Neuronal stem cell (in vitro differentiated cells): ENCODE results near the gene COL5A1.

Source experiments
- DNase-seq: peaks from one replicate; pipeline ENCODE4 v3.0.0-alpha.2; 2013; ENCODE audit warnings: low spot score
- H2AFZ ChIP-seq: one replicate; pipeline ENCODE4 v1.6.1; 2013; ENCODE audit warnings: mild to moderate bottlenecking, low read length, inconsistent platforms
- H2AK5ac ChIP-seq: 2 replicates; pipeline ENCODE4 v1.6.1; 2013; ENCODE audit warnings: low read depth, mild to moderate bottlenecking, inconsistent platforms, low read length, moderate library complexity, mixed read lengths
- H2BK120ac ChIP-seq: 2 replicates; pipeline ENCODE4 v1.6.1; 2013; ENCODE audit warnings: low read depth, mild to moderate bottlenecking, inconsistent platforms, low read length, moderate library complexity, mixed read lengths
- H2BK12ac ChIP-seq: one replicate; pipeline ENCODE4 v1.6.1; 2013; ENCODE audit warnings: low read length, inconsistent platforms
- H2BK15ac ChIP-seq: 2 replicates; pipeline ENCODE4 v1.6.1; 2013; ENCODE audit warnings: mild to moderate bottlenecking, low read length, inconsistent platforms, mixed read lengths
- H2BK5ac ChIP-seq: one replicate; pipeline ENCODE4 v1.6.1; 2013; ENCODE audit warnings: inconsistent platforms, mild to moderate bottlenecking, low read length, moderate library complexity
- H3K14ac ChIP-seq: one replicate; pipeline ENCODE4 v1.6.1; 2013; ENCODE audit warnings: low read length, inconsistent platforms
- H3K18ac ChIP-seq: 2 replicates; pipeline ENCODE4 v1.6.1; 2013; ENCODE audit warnings: low read length, inconsistent platforms
- H3K23ac ChIP-seq: 2 replicates; pipeline ENCODE4 v1.6.1; 2013; ENCODE audit warnings: low read depth, mild to moderate bottlenecking, mixed read lengths, low read length, inconsistent platforms; ENCODE audit not compliant: poor library complexity
- H3K27ac ChIP-seq: replicated peaks from 3 replicates; pipeline ENCODE4 v1.5.1; 2013; ENCODE audit warnings: low read length, inconsistent platforms
- H3K27me3 ChIP-seq, 3 experiments: 2 replicates each; pipeline ENCODE4 v1.6.1; 2013; ENCODE audit warnings: low read length in 3 of 3, mild to moderate bottlenecking in 2 of 3, inconsistent platforms in 1 of 3, low read depth in 1 of 3, mixed read lengths in 1 of 3, moderate library complexity in 1 of 3; ENCODE audit not compliant: control insufficient read depth in 3 of 3, insufficient read depth in 3 of 3
- H3K36me3 ChIP-seq, 2 donors: replicated peaks in 1 of 2; 2 replicates each; pipeline ENCODE4 v1.6.1; 2013; ENCODE audit warnings: low read length in 2 of 2; ENCODE audit not compliant: control insufficient read depth in 2 of 2, insufficient read depth in 2 of 2
- H3K4ac ChIP-seq: 2 replicates; pipeline ENCODE4 v1.6.1; 2013; ENCODE audit warnings: inconsistent platforms, mild to moderate bottlenecking, low read length, moderate library complexity
- H3K4me1 ChIP-seq, 2 donors: 1 replicate in 1 of 2; 2 replicates in 1 of 2; pipeline ENCODE4 v1.6.1; 2013; ENCODE audit warnings: low read length in 2 of 2, low read depth in 1 of 2; ENCODE audit not compliant: control insufficient read depth in 2 of 2, insufficient read depth in 1 of 2
- H3K4me2 ChIP-seq: one replicate; pipeline ENCODE4 v1.6.1; 2013; ENCODE audit warnings: mild to moderate bottlenecking, low read length, inconsistent platforms; ENCODE audit not compliant: insufficient read depth, poor library complexity, severe bottlenecking
- H3K4me3 ChIP-seq, 2 donors: 2 replicates each; pipeline ENCODE4 v1.5.1; 2013; ENCODE audit warnings: low read length in 2 of 2, mild to moderate bottlenecking in 2 of 2, inconsistent platforms in 1 of 2, moderate library complexity in 1 of 2
- H3K79me1 ChIP-seq: one replicate; pipeline ENCODE4 v1.6.1; 2013; ENCODE audit warnings: low read depth, mild to moderate bottlenecking, inconsistent platforms, low read length, moderate library complexity
- H3K9ac ChIP-seq: one replicate; pipeline ENCODE4 v1.6.1; 2013; ENCODE audit warnings: mild to moderate bottlenecking, low read depth, low read length, inconsistent platforms; ENCODE audit not compliant: poor library complexity
- H3K9me3 ChIP-seq, 2 donors: replicated peaks in 1 of 2; 2 replicates each; pipeline versions ENCODE3 to v1.6.1; 2013; ENCODE audit warnings: low read length in 2 of 2, mild to moderate bottlenecking in 2 of 2, inconsistent platforms in 1 of 2, low read depth in 1 of 2, mixed read lengths in 1 of 2, moderate library complexity in 1 of 2; ENCODE audit not compliant: control insufficient read depth in 2 of 2, insufficient read depth in 1 of 2
- H4K8ac ChIP-seq: one replicate; pipeline ENCODE4 v1.6.1; 2013; ENCODE audit warnings: low read depth, mild to moderate bottlenecking, inconsistent platforms, low read length, moderate library complexity
- H4K91ac ChIP-seq: one replicate; pipeline ENCODE4 v1.6.1; 2013; ENCODE audit warnings: low read length, low read depth, mild to moderate bottlenecking, inconsistent platforms; ENCODE audit not compliant: poor library complexity
- WGBS, 2 donors: extraction: QIAGEN DNeasy Blood & Tissue Kit; methylation state at CpG; one replicate each; pipeline ENCODE4 v1.1.7; 2013; ENCODE audit warnings: missing lambda C conversion rate in 2 of 2, mixed read lengths in 1 of 2; ENCODE audit not compliant: insufficient read length in 2 of 2, insufficient replicate concordance in 1 of 2; ENCODE audit errors: extremely low coverage in 2 of 2; 5-methylcytosine and 5-hydroxymethylcytosine counted together

Gene COL5A1

DNA sequence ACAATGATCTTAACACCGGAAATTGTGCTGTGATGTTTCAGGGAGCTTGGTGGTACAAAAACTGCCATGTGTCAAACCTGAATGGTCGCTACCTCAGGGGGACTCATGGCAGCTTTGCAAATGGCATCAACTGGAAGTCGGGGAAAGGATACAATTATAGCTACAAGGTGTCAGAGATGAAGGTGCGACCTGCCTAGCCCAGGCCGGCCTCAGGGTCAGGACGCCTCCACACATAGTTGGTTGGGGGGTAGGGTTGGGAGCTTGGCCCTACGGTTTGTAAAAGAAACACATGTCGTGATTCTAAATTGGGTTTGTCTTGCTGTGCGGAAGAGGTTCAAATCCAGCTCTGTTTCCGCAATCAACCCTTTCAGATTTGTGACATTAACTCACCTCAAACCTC lies 245.6 kb downstream of the COL5A1 start:
- Histone ChIP-seq H2BK120ac (no peak overlapping the region), H2BK15ac (no peak overlapping the region), H3K4me2 (no peak overlapping the region)

DNA sequence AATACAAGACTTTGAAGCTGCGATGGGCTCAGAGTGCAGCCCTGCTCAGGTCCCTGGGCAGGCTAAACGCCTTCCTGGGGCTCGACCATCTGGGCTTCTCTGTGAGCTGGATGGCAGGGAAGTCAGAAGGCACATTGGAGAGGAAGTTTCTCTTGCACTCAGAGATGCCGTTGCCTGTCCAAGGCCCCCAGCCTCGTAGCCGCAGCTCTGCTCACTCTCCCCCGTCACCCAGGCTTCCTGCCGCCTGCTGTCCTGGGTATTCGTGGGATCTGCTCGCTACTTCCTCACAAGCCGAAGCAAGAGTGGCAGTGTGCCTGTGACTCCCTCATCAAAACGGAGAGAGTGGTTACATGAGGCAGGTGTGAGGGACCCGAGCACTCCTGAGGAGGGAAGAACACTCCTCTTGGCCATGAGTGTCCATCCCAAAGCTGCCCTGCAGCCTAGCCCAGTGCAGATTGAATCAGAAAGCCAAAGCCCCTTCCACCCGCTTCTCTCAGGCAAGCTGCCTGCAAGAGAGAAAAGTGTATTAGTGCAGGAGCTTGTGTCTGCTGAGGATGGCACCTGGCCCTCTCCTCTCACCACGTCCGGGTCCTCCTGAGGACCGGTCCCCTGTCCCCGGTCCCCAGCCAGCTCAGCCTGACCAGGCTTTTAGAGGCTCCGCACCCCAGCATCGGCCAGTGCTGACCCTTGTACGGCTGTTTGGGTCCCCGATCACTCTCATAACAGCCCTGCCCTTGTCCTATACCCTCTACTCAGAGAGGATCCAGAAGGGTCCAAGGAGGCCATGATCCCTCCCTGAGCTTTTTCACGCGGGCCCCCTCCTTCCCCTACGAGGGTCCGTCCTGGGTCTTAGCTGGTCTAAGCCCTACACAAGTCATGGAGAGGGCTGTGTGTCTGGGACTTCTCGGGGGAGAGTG lies 246.3 kb downstream of the COL5A1 start:
- H3K4me2 ChIP-seq = no peak overlapping the region
- H2BK12ac ChIP-seq = peak overlapping the region; percentile 23
- no peak overlapping the region for H2BK15ac ChIP-seq
- no peak overlapping the region for H4K91ac ChIP-seq
- H3K9me3 ChIP-seq = no peaks in the 10 kb centered on the region
- H3K9ac ChIP-seq = peak overlapping the region; percentile 2
- peak overlapping the region; percentile 58 for H2BK5ac ChIP-seq
- no peak for DNase-seq
- peak overlapping the region; percentile 3 for H3K23ac ChIP-seq
- peaks cover 0 to 9% (median 0%) of the 10 kb centered on the region in 3 experiments for H3K27me3 ChIP-seq
- H2BK120ac ChIP-seq = no peak overlapping the region
- no peak overlapping the region for H3K14ac ChIP-seq
- peak overlapping the region; percentile 72 for H3K18ac ChIP-seq
- no peak overlapping the region for H2AK5ac ChIP-seq
- no peak overlapping the region for H4K8ac ChIP-seq
- no peak overlapping the region for H3K27ac ChIP-seq
- no peaks in the 10 kb centered on the region for H3K36me3 ChIP-seq
- no peaks in the 10 kb centered on the region for H3K4me1 ChIP-seq
- peak overlapping the region; percentile 17 for H3K4ac ChIP-seq
- H2AFZ ChIP-seq = no peak overlapping the region
- H3K4me3 ChIP-seq = no peak overlapping the region
- no peaks in the 10 kb centered on the region for H3K79me1 ChIP-seq
- WGBS, 2 donors = no CpG with 5 or more reads among the region's 27 CpGs

More for the DNA sequence above, 245.6 kb downstream of the COL5A1 start:
- Histone ChIP-seq H3K4ac (no peak overlapping the region), H3K18ac (no peak overlapping the region), H3K23ac (no peak overlapping the region), H3K36me3 (no peaks in the 10 kb centered on the region), H3K27ac (no peak overlapping the region), H3K14ac (no peak overlapping the region), H4K8ac (no peak overlapping the region), H2AFZ (no peak overlapping the region), H3K4me3 (no peak overlapping the region), H4K91ac (no peak overlapping the region), H3K79me1 (no peaks in the 10 kb centered on the region), H3K9me3 (no peaks in the 10 kb centered on the region), H3K4me1 (no peaks in the 10 kb centered on the region), H2BK12ac (no peak overlapping the region), H3K27me3 (peaks cover 0 to 9% (median 0%) of the 10 kb centered on the region in 3 experiments), H2BK5ac (no peak overlapping the region), H2AK5ac (no peak overlapping the region), H3K9ac (no peak overlapping the region)
- WGBS, 2 donors = no CpG with 5 or more reads among the region's 10 CpGs
- no peak for DNase-seq

DNA sequence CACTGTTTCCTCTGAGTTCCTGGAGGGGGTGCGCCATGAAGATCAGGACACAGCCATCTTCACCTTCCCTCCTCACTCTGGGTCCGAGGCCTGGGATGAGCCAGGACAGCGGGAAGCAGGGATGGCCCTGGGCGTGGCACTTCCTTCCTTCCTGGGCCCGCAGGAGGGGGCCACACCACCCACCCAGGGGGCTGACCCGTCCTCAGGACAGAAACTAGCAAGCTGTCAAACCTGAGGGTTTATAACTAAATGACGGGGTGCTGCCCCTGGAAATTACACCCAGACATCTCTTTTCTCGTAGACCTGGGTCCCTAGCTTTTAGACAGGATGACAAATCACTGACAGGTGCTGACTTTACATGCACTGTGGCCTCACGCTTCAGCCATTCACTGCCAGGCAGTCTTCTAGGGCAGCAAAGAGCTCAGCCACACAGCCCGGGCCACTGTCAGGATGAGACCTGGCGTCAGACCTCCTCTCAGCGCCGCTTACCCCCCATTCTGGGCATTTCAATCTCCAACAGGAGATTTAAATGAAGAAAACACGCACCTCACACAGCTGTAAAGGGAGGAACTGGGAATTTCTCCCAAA lies 247.1 kb downstream of the COL5A1 start:
- Histone ChIP-seq H3K4ac (no peak overlapping the region), H2BK5ac (no peak overlapping the region), H4K8ac (no peak overlapping the region), H3K27me3 (peaks cover 0 to 9% (median 0%) of the 10 kb centered on the region in 3 experiments), H4K91ac (no peak overlapping the region), H3K9me3 (peaks cover 0 to under 1% of the 10 kb centered on the region in 2 donors), H3K27ac (no peak overlapping the region), H3K4me1 (no peaks in the 10 kb centered on the region), H2AFZ (no peak overlapping the region), H2BK120ac (no peak overlapping the region), H3K4me3 (no peak overlapping the region), H3K14ac (no peak overlapping the region), H3K18ac (no peak overlapping the region), H3K9ac (peak overlapping the region; percentile 2), H2BK15ac (no peak overlapping the region), H2AK5ac (peak overlapping the region; percentile 17), H2BK12ac (no peak overlapping the region), H3K4me2 (no peak overlapping the region), H3K23ac (no peak overlapping the region), H3K36me3 (no peaks in the 10 kb centered on the region), H3K79me1 (no peaks in the 10 kb centered on the region)
- no CpG with 5 or more reads among the region's 14 CpGs for WGBS, 2 donors
- no peak for DNase-seq
